NCI-H82 (cell line): ENCODE data around the gene SHC4.
"Not testable (repeated sequence)": the region's sequence is repeated elsewhere in the genome, so short reads cannot be mapped to it uniquely, and the experiment has no call there.

ENCODE experiments used
- DNase-seq: peaks from one replicate; lab custom pipeline; 2025; lab: John Stamatoyannopoulos, UW

Gene SHC4, protein sequence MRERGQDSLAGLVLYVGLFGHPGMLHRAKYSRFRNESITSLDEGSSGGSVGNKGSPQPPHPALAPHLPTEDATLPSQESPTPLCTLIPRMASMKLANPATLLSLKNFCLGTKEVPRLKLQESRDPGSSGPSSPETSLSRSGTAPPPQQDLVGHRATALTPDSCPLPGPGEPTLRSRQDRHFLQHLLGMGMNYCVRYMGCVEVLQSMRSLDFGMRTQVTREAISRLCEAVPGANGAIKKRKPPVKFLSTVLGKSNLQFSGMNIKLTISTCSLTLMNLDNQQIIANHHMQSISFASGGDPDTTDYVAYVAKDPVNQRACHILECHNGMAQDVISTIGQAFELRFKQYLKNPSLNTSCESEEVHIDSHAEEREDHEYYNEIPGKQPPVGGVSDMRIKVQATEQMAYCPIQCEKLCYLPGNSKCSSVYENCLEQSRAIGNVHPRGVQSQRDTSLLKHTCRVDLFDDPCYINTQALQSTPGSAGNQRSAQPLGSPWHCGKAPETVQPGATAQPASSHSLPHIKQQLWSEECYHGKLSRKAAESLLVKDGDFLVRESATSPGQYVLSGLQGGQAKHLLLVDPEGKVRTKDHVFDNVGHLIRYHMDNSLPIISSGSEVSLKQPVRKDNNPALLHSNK

DNA sequence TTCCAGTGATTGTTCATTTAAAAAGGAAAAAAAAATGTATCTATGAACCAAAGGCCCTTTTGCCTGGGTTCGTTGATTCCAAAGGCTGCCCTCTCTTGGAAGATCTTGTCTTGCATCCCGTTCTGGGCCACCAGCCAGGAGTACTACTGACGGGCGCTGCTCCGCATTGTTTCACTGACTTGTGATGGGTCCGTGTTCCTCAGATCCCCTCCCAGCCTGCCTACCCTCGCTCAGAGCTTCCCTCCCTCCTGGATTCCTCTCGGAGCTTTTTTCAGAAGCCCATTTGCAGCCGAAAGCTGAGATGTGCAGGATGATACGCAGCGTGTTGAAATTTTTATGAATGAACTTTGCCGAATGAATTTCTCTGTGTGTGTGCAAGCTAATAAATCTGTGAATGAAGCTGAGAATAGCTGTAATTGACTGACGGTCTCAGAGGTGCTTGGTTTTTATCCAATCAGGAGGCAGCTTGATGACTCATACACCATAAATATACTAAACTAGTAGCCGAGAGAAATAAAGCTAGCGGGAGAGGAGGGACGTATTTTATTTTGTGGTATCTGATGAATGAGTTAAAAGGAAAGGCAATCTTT, at the start of gene SHC4:
Gene SHC4, minus strand, starts transcription at position 396 of the 590 bp plus-strand sequence. CDS start 904 bp downstream, outside the sequence.
- DNase-seq = peak; percentile 78

DNA sequence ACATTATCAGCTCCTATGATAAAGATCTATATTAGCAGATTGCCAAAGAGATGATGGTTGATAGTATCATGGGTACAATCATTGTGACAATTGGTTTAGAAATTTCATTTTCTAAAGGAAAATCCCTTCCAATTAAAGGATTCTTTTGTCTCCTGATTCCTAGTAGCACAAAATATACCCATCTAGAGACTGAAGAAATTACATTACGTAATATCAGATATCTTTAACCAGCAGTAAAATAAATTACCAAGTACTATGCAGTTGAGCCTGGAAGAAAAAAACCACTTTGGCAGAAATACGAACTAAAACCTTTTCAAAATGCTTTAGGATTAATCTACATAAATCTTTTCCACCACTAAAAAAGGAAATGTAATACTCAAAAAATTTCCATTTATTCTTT, 35.6 kb upstream of the SHC4 start:
- no peak for DNase-seq

DNA sequence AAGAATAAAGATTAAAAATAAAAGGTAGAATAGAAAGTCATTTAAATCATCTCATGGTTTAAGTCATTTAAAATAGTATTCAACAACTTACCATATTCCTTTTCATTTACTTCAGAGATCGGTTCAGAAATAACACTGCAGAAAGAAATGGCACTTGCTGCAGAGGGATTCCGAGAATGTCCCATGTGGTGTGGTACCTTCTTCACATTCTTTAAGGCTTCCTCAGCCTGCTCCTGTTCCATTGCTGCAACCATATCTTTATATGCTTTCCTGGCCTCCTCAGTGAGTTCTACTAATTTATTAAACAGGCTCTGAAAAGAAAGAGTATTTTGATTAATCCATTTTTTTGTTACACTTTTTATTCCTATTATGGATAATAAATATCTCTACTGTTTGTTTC, 32.6 kb upstream of the SHC4 start:
- DNase-seq = no peak

DNA sequence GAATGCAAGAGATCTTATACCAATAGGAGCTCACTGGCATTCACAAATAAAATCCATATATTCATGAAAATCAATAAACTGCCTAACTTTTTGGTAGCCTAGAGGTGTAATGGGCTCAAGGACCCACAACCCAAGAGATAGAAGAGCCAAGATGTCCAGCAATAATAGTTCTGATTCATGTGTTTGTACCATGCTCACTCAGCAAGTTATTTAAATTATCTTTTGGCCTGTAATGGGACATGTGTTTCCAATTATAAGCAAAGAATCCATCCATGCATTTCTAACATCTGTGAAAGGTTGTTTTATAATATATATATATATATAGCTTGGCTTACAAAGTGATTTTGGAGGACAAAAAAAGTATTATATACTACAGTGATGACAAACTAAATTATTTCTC, 29.7 kb upstream of the SHC4 start:
- DNase-seq = no peak

DNA sequence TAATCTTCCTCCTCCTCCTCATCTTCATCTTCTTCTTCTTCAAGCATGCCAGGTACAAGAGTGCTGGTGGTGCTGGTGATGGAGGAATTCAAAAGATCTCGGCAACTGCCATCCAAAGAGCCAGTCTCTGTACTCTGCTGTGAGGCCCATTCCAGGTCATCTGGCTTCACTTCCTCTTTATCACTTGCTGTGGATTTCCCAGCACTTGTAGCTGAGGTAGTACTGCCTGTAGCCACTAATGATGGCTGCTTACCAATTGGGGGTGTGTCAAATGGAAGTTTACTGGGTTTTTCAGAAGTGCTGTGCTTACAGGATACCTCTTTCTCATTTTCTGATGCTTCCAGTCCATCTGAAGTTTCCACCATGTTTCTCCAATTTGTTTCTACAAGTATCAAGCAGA, 28.8 kb upstream of the SHC4 start:
- no peak for DNase-seq

DNA sequence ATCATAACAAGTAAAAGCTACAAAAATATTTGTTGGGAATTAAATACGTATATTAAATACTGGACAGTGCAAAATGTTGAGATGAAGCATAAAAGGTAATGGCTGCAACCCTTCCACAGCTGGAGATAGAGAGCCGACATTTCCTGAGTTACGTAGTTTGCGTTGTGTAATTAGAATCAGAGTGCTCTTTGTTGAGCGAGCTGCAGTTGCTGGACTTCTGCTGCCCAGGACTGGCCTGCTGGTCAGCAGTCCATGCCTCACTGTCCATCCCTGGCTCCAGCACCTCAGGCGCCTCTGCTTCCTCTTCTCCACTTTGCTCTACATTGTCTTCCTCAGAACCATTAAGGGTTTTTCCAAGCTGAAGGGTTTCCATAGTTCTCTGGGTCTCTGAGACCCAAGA, 28.4 kb upstream of the SHC4 start:
- DNase-seq = no peak

DNA sequence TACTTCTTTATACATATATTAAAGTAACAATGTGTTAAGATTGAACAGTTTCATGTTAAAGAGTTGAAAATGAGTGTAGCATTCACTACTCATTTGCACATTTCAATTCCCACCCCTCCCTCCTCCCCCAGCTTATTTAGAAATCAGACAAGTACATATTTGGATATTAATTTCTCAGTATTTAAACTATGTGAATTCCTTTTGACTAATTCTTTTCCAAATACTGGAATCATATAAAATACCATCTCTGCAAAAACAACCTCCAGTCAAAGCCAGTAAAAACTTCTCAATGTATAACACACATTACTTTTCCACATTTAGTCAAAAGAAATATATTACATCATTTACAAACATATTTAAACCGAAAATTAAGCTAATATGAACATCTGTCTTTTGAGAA, 25.5 kb upstream of the SHC4 start:
- no peak for DNase-seq

DNA sequence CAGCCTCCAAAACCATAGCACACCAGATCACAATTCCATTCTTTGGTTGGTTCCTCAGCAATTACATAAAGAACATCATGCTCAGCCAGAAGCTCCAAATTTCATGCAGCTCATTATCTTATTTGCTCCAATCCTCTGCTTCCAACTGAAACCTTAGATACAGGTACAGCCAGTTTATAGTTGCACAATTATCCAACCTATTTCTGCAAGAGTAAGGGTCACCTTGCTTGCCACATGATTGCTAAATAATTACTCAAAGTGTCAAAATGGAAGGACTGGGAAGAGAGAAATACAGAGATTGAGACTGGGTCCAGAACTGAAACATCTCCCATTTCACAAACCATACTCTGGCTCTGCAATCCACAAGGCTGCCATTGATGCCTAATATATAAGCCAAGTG, 23.4 kb upstream of the SHC4 start:
- DNase-seq = no peak

DNA sequence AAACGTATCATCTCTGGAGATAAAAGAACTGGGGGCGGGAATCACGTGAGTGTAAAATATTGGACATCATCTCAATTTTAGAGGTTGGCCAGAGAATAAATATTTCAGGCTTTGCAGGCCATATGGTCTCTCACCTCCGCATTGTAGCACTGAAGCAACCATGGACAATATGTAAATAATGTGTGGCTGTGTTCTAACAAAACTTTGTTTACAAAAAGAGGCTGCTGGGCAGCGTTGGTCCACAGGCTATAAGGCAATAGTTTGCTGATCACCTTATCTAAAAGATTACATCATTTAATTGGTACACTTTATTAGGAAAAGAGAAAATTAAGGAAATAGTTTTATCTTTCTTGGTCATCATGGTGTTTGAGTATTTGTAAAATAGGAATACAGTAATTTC, 22.5 kb upstream of the SHC4 start:
- no peak for DNase-seq

DNA sequence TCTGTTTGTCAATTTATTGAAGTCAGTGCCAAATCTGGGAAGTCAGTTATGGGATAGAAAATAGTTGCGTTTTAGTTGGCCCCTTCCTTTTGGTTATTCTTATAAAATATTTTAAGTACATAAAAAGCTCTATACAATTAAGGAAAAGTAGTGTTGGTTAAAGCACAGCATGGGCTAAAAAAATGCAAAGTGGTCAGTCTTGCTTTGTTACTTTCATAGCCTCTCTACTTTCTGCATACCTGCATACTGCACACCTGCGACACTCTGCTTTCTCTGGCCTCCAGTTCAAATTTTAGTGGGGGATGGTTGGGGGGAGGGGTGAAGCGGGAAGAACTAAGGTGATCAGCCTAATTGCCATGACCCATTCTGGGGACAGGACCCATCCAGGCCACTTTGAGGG, 21.8 kb upstream of the SHC4 start:
- DNase-seq = no peak

DNA sequence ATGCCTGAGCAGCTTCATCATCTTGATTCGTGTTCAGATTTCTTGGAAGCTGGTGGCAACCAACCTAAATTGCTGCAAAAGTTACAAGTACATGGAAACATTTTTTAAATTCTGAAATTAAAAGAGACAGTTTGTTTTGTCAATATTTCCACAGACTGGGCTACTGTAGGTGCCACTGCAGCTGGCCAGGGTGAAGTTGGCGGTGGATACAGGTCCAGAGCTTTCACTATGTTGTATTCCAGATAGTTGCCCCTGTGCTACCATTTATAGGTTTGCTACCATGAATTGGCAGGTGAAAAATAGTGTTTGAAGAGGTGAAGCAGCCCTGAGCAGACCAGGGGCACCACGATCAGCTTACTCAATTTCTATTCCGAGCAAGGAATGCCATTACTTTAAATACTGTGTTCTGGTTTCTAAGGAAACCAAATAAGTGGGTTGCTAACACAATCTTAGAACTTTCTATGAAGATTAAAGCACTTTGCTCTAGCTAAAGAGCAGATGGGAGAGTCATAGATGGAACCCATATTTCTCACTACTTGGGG, 21.2 kb upstream of the SHC4 start:
- DNase-seq = no peak

DNA sequence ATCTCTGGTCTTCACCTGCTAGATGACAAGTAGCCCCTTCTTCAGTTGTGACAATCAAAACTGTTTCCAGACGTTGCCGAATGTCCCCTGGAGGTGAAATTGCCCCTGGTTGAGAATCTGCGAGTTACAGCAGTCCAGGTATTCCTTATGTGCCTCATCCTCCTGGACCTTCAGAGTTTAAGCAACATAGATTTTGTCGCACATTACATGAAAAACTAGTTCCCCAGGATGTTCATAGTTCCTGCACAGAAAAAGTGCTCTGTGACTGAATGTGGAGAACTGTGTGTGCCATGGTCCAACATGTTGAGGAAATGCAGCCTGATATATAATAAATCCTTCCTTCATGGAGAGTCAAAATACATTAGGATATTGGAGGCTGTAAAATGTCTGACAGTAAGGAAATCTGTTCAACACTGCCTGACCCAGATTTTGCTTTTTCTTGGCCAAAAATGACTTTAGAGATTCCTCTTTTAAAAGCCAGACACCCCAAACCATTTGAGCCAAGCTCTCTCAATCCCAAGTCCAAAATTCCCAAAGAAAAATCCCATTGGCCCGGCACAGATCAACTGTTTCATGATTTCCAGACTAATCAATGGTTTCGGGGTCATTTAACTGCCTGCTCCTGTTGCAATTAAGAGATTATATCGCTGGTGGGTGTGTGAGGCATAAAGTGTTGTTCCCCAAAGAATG, 20.4 kb upstream of the SHC4 start:
- no peak for DNase-seq

DNA sequence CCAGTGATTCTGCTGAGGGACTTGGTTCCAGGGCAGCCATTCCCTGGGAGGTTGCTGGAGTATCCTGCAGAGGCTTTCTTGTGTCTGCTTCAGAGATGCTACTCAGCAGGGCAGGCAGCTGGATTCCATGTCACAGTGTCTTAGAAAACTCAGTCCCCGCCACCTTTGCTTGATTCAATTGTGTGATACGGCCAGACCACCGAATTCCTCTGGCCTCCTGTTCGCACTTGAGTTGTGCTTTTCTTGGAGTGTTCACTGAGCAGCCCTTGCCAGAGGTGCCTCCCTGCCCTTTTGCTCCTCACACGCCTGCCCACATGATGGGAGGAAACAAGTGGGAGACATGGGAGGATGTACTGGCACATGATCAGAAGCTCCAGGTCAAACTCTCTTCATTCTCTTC, 19.6 kb upstream of the SHC4 start:
- no peak for DNase-seq

DNA sequence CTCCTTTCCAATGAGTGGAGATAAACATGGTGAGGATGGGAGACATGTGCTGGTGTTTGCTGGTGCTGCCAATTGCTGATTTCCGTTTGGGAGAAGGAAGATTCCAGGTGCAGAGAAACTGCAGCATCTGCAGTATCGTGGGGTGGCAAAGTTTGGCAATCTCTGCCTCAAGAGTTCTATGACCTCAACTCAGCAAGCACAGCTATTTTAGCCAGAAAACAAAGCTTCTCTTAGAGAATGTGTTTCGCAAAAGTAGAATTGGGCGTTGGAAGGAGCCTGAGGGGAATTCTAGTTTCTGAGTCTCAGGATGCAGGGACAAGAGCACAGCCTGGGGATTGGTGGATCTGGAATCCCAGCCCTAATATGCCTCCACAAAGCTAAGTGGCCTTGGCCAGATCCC, 18.2 kb upstream of the SHC4 start:
- no peak for DNase-seq

DNA sequence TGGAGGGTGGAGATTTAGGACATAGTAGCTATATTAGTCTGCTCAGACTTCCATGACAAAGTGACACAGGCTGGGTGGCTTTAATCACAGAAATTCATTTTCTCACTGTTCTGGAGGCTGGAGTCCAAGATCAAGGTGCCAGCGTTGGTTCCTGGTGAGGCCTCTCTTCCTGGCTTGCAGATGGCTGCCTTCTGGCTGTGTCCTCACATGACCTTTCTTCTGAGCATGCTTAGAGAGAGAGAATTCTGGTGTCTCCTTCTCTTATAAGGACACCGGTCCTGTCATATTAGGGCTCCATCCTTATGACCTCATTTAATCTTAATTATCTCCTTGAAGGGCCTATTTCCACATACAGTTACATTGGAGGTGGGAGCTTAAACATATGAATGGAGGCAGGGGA, 14.9 kb upstream of the SHC4 start:
- peak; percentile 13 for DNase-seq

DNA sequence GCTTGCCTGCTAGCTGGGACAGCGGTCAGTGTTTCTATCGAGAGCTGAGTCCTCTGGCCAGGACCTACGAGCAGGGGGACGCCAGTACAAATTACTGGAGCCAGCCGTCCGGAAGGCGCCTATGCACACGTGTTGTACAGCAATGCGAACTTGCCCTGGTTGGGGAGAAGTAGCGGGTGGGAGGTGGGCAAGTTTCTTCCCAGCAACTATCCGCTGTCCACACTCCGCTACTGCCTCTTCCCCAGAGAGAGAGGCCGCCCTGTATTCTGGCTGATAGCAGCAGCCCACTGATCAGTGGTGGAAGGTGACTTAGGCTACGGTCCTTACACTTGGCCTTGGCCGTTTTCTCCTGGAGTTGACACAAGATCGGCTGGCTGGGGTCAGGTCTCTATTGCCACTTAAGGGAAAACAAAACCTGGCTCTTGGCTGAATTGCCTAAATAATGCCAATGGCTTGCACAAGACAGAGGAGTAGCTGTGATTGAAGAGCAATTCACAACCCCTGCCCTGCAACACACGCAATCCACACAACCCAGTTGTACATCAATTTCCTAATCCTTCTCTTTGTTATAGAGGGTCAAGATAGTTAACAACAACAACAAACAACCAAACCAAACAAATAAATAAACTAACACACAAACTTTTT, 12.8 kb upstream of the SHC4 start:
- peak; percentile 11 for DNase-seq

DNA sequence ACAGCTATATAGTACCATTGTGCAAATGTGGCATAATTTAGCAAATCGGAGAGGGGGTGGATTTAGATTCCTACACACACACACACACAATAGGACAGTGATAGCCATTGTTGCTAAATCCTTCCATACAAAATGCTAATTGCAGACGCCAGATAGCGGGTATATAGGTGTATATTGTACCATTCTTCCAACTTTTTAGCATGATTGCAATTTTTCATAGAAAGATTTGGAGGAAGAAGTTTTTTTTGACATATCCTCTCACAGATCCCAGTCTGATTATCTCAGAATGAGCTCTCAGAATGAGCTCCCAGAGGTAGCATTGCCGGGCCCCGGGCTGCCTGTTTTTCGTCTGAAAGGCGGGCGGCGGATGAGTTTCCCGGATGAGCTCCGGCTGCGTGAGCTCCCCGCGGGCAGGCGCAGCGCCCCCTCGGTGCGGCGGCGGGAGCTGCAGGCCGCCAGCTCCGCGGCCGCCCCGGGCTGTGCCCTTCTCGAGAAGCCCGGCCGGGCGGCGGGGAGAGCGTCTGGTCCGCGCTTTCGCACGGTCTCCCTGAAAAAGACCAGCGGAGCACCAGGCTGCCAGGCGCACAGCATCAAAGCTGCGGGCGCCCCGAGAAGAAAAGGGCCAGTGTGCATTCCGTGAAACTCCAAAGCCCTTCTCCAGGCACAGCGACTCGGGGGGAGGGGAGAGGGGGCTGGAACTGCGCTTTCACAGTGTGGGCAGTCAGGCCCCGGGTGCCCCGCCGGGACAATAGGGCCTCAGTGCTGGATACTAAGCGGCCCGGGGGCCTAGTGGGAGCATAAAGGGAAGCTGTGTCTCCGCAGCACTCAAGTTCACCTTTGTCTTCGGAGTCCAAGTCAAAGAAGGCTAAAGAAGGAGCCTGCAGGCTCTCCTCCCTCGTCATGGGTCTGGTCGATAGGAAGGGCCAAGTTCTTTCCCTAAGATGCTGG, 12.0 kb upstream of the SHC4 start:
- peak; percentile 88 for DNase-seq

DNA sequence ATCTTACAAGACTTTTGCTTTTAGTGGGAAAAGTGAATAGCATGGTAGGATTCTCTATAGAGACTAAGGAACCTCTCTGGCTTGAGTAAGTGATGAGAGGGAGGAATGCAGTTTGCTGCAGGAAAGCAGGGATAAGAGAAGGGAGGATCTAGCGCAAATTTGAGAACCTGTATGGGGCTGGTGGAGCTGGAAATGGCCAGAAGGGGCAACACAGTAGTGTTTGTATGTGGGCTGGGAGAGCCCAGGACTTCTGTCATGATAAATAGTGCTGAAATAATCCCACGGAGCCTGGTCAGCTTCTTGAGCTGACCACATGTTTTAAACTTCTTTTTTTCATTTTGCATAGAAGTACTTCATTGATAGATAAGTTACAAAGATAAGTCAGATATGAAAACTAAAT, 11.2 kb upstream of the SHC4 start:
- DNase-seq = peak; percentile 52

DNA sequence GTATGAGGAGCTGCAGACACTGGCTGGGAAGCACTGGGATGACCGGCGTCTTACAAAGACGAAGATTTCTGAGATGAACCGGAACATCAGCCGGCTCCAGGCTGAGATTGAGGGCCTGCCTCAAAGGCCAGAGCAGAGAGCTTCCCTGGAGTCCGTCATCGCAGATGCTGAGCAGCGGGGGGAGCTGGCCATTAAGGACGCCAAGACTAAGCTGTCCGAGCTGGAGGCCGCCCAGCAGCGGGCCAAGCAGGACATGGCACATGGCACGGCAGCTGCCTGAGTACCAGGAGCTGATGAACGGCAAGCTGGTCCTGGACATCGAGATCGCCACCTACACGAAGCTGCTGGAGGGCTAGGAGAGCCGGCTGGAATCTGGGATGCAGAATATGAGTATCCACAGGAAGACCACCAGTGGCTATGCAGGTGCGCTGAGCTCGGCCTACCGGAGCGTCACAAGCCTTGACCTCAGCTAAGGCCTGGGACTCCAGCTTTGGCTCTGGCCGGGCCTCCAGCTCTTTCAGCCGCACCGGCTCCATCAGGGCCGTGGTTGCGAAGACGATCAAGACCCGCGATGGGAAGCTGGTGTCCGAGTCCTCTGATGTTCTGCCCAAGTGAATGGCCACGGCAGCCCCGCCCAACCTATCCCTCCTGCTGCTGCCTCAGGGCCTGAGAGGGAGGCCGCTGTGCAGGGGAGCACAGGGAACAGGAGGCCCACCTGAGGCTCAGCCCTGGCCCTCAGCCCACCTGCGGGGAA, 9.2 kb upstream of the SHC4 start:
- DNase-seq = no peak

DNA sequence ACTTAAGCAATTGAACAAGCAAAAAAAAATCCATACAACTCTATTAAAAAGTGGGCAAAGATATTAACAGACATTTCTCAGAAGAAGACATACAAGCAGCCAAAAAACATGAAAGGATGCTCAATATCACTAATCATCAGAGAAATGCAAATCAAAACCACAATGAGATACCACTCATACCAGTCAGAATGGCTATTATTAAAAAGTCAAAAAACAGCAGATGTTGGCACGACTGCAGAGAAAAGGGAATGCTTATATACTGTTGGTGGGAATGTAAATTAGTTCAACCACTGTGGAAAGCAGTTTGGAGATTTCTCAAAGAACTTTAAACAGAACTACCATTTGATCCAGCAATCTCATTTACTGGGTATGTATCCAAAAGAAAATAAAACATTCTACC, 7.2 kb upstream of the SHC4 start:
- not testable (repeated sequence) for DNase-seq
